Measurements from ENCODE around the gene MORC1. TPM values are rescaled to one million over a fixed set of nuclear protein-coding genes. Genes with fewer than 3 reads are reported as not detected.

MORC1 gene
- total RNA-seq, 2 donors from 2014 or later: 0.11 TPM; not detected in 1

GRCh38 chr3:109127553-109127952, 9.6 kb upstream of the MORC1 start:
- ATAC-seq (replicated peaks): no peak
- no peak overlapping the region for H3K27ac Mint-ChIP-seq
- peaks cover 5% of the 10 kb centered on the region for H3K9me3 Mint-ChIP-seq
- peaks cover 5% of the 10 kb centered on the region for H3K27me3 Mint-ChIP-seq
- H3K4me1 Mint-ChIP-seq: no peaks in the 10 kb centered on the region
- H3K4me3 Mint-ChIP-seq: no peak overlapping the region
- no peaks in the 10 kb centered on the region for H3K36me3 Mint-ChIP-seq (ENCODE audit: low read depth)

GRCh38 chr3:109125902-109126301, 8.0 kb upstream of the MORC1 start:
- ATAC-seq (replicated peaks): no peak
- H3K27ac Mint-ChIP-seq: no peak overlapping the region

GRCh38 chr3:109122690-109123089, 4.8 kb upstream of the MORC1 start:
- Mint-ChIP-seq H3K27me3 (peaks cover 3% of the 10 kb centered on the region), H3K9me3 (peaks cover 7% of the 10 kb centered on the region), H3K36me3 (ENCODE audit: low read depth) (no peaks in the 10 kb centered on the region), H3K4me3 (no peak overlapping the region), H3K27ac (no peak overlapping the region), H3K4me1 (no peaks in the 10 kb centered on the region)
- no peak for ATAC-seq (replicated peaks)

More at GRCh38 chr3:109125902-109126301, 8.0 kb upstream of the MORC1 start:
- Mint-ChIP-seq H3K9me3 (peaks cover 7% of the 10 kb centered on the region), H3K4me3 (no peak overlapping the region), H3K4me1 (no peaks in the 10 kb centered on the region), H3K36me3 (ENCODE audit: low read depth) (no peaks in the 10 kb centered on the region), H3K27me3 (peaks cover 5% of the 10 kb centered on the region)

GRCh38 chr3:109118584-109118983, 650 bp upstream of the MORC1 start:
- H3K4me1 Mint-ChIP-seq: no peaks in the 10 kb centered on the region
- no peak overlapping the region for H3K4me3 Mint-ChIP-seq
- no peak for ATAC-seq (replicated peaks)
- no peak overlapping the region for H3K27ac Mint-ChIP-seq
- no peaks in the 10 kb centered on the region for H3K36me3 Mint-ChIP-seq (ENCODE audit: low read depth)
- H3K27me3 Mint-ChIP-seq: peaks cover 3% of the 10 kb centered on the region
- H3K9me3 Mint-ChIP-seq: peaks cover 7% of the 10 kb centered on the region

- no peaks in the 10 kb centered on the region for H3K36me3 Mint-ChIP-seq (ENCODE audit: low read depth)
- no peaks in the 10 kb centered on the region for H3K4me1 Mint-ChIP-seq
- H3K9me3 Mint-ChIP-seq: no peaks in the 10 kb centered on the region
- H3K27me3 Mint-ChIP-seq: no peaks in the 10 kb centered on the region
- H3K27ac Mint-ChIP-seq: no peak overlapping the region
- ATAC-seq (replicated peaks): no peak
- H3K4me3 Mint-ChIP-seq: no peak overlapping the region
Measured at GRCh38 chr3:109116031-109116430, 1.9 kb downstream of the MORC1 start.

GRCh38 chr3:109115451-109115850, 2.5 kb downstream of the MORC1 start:
- no peak for ATAC-seq (replicated peaks)
- H3K36me3 Mint-ChIP-seq (ENCODE audit: low read depth): no peaks in the 10 kb centered on the region
- no peaks in the 10 kb centered on the region for H3K9me3 Mint-ChIP-seq
- H3K4me1 Mint-ChIP-seq: no peaks in the 10 kb centered on the region
- no peaks in the 10 kb centered on the region for H3K27me3 Mint-ChIP-seq
- no peak overlapping the region for H3K4me3 Mint-ChIP-seq
- no peak overlapping the region for H3K27ac Mint-ChIP-seq

GRCh38 chr3:109114746-109115145, 3.2 kb downstream of the MORC1 start:
- Mint-ChIP-seq H3K4me3 (no peak overlapping the region), H3K36me3 (ENCODE audit: low read depth) (no peaks in the 10 kb centered on the region)

GRCh38 chr3:109112946-109113760, 4.8 kb downstream of the MORC1 start:
- H3K27me3 Mint-ChIP-seq: no peaks in the 10 kb centered on the region
- H3K36me3 Mint-ChIP-seq (ENCODE audit: low read depth): no peaks in the 10 kb centered on the region
- no peak overlapping the region for H3K4me3 Mint-ChIP-seq
- H3K9me3 Mint-ChIP-seq: no peaks in the 10 kb centered on the region
- H3K4me1 Mint-ChIP-seq: no peaks in the 10 kb centered on the region
- H3K27ac Mint-ChIP-seq: no peak overlapping the region
- no peak for ATAC-seq (replicated peaks)

More at GRCh38 chr3:109114746-109115145, 3.2 kb downstream of the MORC1 start:
- ATAC-seq (replicated peaks): no peak
- no peaks in the 10 kb centered on the region for H3K4me1 Mint-ChIP-seq
- H3K9me3 Mint-ChIP-seq: no peaks in the 10 kb centered on the region
- H3K27ac Mint-ChIP-seq: no peak overlapping the region
- H3K27me3 Mint-ChIP-seq: no peaks in the 10 kb centered on the region

- ATAC-seq (replicated peaks): no peak
- H3K27ac Mint-ChIP-seq: no peak overlapping the region
- no peaks in the 10 kb centered on the region for H3K4me1 Mint-ChIP-seq
Measured at GRCh38 chr3:109109574-109109973, 8.4 kb downstream of the MORC1 start.

GRCh38 chr3:109098079-109098644, 19.8 kb downstream of the MORC1 start:
- H3K9me3 Mint-ChIP-seq: no peaks in the 10 kb centered on the region
- no peaks in the 10 kb centered on the region for H3K36me3 Mint-ChIP-seq (ENCODE audit: low read depth)
- H3K4me1 Mint-ChIP-seq: no peaks in the 10 kb centered on the region
- H3K4me3 Mint-ChIP-seq: no peak overlapping the region
- no peak overlapping the region for H3K27ac Mint-ChIP-seq
- ATAC-seq (replicated peaks): peak; percentile 19
- H3K27me3 Mint-ChIP-seq: no peaks in the 10 kb centered on the region

More at GRCh38 chr3:109109574-109109973, 8.4 kb downstream of the MORC1 start:
- peaks cover 9% of the 10 kb centered on the region for H3K27me3 Mint-ChIP-seq
- no peaks in the 10 kb centered on the region for H3K36me3 Mint-ChIP-seq (ENCODE audit: low read depth)
- H3K9me3 Mint-ChIP-seq: no peaks in the 10 kb centered on the region
- no peak overlapping the region for H3K4me3 Mint-ChIP-seq

GRCh38 chr3:109095166-109095565, 22.8 kb downstream of the MORC1 start:
- Mint-ChIP-seq H3K4me3 (no peak overlapping the region), H3K27me3 (no peaks in the 10 kb centered on the region), H3K36me3 (ENCODE audit: low read depth) (no peaks in the 10 kb centered on the region), H3K4me1 (no peaks in the 10 kb centered on the region), H3K9me3 (no peaks in the 10 kb centered on the region), H3K27ac (no peak overlapping the region)
- no peak for ATAC-seq (replicated peaks)

GRCh38 chr3:109093561-109093960, 24.4 kb downstream of the MORC1 start:
- Mint-ChIP-seq H3K27me3 (no peaks in the 10 kb centered on the region), H3K36me3 (ENCODE audit: low read depth) (no peaks in the 10 kb centered on the region), H3K9me3 (no peaks in the 10 kb centered on the region), H3K27ac (no peak overlapping the region), H3K4me1 (no peaks in the 10 kb centered on the region), H3K4me3 (no peak overlapping the region)
- ATAC-seq (replicated peaks): no peak

GRCh38 chr3:109091846-109092245, 26.1 kb downstream of the MORC1 start:
- Mint-ChIP-seq H3K4me3 (no peak overlapping the region), H3K4me1 (no peaks in the 10 kb centered on the region)
- ATAC-seq (replicated peaks): no peak

GRCh38 chr3:109089265-109089664, 28.7 kb downstream of the MORC1 start:
- H3K36me3 Mint-ChIP-seq (ENCODE audit: low read depth): no peaks in the 10 kb centered on the region
- H3K4me1 Mint-ChIP-seq: no peaks in the 10 kb centered on the region
- peaks cover 10% of the 10 kb centered on the region for H3K27me3 Mint-ChIP-seq
- no peak overlapping the region for H3K27ac Mint-ChIP-seq
- no peaks in the 10 kb centered on the region for H3K9me3 Mint-ChIP-seq
- no peak overlapping the region for H3K4me3 Mint-ChIP-seq
- peak; percentile 82 for ATAC-seq (replicated peaks)

More at GRCh38 chr3:109091846-109092245, 26.1 kb downstream of the MORC1 start:
- no peaks in the 10 kb centered on the region for H3K27me3 Mint-ChIP-seq
- H3K9me3 Mint-ChIP-seq: no peaks in the 10 kb centered on the region
- no peak overlapping the region for H3K27ac Mint-ChIP-seq
- H3K36me3 Mint-ChIP-seq (ENCODE audit: low read depth): no peaks in the 10 kb centered on the region

Measured in activated T-helper 17 cell treated with anti-CD3 and anti-CD28 coated beads, Interleukin-2, amount 50 U/mL, for 72 hours (primary cell).